ENCODE data around the gene SHMT2.

Gene SHMT2

GRCh38 chr12:57192920-57193319 is 36.6 kb upstream of the SHMT2 start:
- Histone ChIP-seq H3K4me3 (ENCODE audit: insufficient read length, low read depth) (no peak overlapping the region), H3K27me3 (ENCODE audit: insufficient read depth, insufficient read length) (no peaks in the 10 kb centered on the region), H3K36me3 (ENCODE audit: insufficient read depth, insufficient read length, low read length) (peaks cover 100% of the 10 kb centered on the region), H3K4me1 (ENCODE audit: insufficient read depth, insufficient read length) (no peaks in the 10 kb centered on the region), H3K9ac (ENCODE audit: insufficient read length, low read depth) (no peak overlapping the region), H3K9me3 (ENCODE audit: insufficient read depth, low read length) (no peaks in the 10 kb centered on the region)
- no peak for DNase-seq (ENCODE audit: low read depth, low spot score)
- no peak for TF ChIP-seq SUZ12 (IDR thresholded peaks at IDR 0.05; ENCODE audit: extremely low read depth, insufficient read depth, insufficient read length)
- TF ChIP-seq YY1 (IDR thresholded peaks at IDR 0.05; ENCODE audit: insufficient read depth, insufficient read length): no peak
- no peak for TF ChIP-seq ZNF274 (IDR thresholded peaks at IDR 0.05; ENCODE audit: low read depth, low read length)

GRCh38 chr12:57193706-57194245 is 35.7 kb upstream of the SHMT2 start:
- Histone ChIP-seq H3K36me3 (ENCODE audit: insufficient read depth, insufficient read length, low read length) (peaks cover 100% of the 10 kb centered on the region), H3K4me3 (ENCODE audit: insufficient read length, low read depth) (no peak overlapping the region), H3K4me1 (ENCODE audit: insufficient read depth, insufficient read length) (no peaks in the 10 kb centered on the region), H3K27me3 (ENCODE audit: insufficient read depth, insufficient read length) (no peaks in the 10 kb centered on the region), H3K9ac (ENCODE audit: insufficient read length, low read depth) (no peak overlapping the region), H3K9me3 (ENCODE audit: insufficient read depth, low read length) (no peaks in the 10 kb centered on the region)
- TF ChIP-seq YY1 (IDR thresholded peaks at IDR 0.05; ENCODE audit: insufficient read depth, insufficient read length) (no peak), SUZ12 (IDR thresholded peaks at IDR 0.05; ENCODE audit: extremely low read depth, insufficient read depth, insufficient read length) (no peak), ZNF274 (IDR thresholded peaks at IDR 0.05; ENCODE audit: low read depth, low read length) (no peak)
- no peak for DNase-seq (ENCODE audit: low read depth, low spot score)

GRCh38 chr12:57194253-57194652 is 35.3 kb upstream of the SHMT2 start:
- Histone ChIP-seq H3K9ac (ENCODE audit: insufficient read length, low read depth) (no peak overlapping the region), H3K4me1 (ENCODE audit: insufficient read depth, insufficient read length) (no peaks in the 10 kb centered on the region), H3K36me3 (ENCODE audit: insufficient read depth, insufficient read length, low read length) (peaks cover 100% of the 10 kb centered on the region), H3K27me3 (ENCODE audit: insufficient read depth, insufficient read length) (no peaks in the 10 kb centered on the region), H3K4me3 (ENCODE audit: insufficient read length, low read depth) (no peak overlapping the region), H3K9me3 (ENCODE audit: insufficient read depth, low read length) (no peaks in the 10 kb centered on the region)
- TF ChIP-seq YY1 (IDR thresholded peaks at IDR 0.05; ENCODE audit: insufficient read depth, insufficient read length) (no peak), ZNF274 (IDR thresholded peaks at IDR 0.05; ENCODE audit: low read depth, low read length) (no peak), SUZ12 (IDR thresholded peaks at IDR 0.05; ENCODE audit: extremely low read depth, insufficient read depth, insufficient read length) (no peak)
- DNase-seq (ENCODE audit: low read depth, low spot score): no peak

- TF ChIP-seq SUZ12 (IDR thresholded peaks at IDR 0.05; ENCODE audit: extremely low read depth, insufficient read depth, insufficient read length) (no peak), ZNF274 (IDR thresholded peaks at IDR 0.05; ENCODE audit: low read depth, low read length) (no peak), YY1 (IDR thresholded peaks at IDR 0.05; ENCODE audit: insufficient read depth, insufficient read length) (no peak)
Measured at GRCh38 chr12:57195186-57195585, 34.3 kb upstream of the SHMT2 start.

GRCh38 chr12:57195611-57196371 is 33.7 kb upstream of the SHMT2 start:
- no peaks in the 10 kb centered on the region for H3K27me3 ChIP-seq (ENCODE audit: insufficient read depth, insufficient read length)
- no peak for DNase-seq (ENCODE audit: low read depth, low spot score)
- no peak overlapping the region for H3K4me3 ChIP-seq (ENCODE audit: insufficient read length, low read depth)
- no peaks in the 10 kb centered on the region for H3K4me1 ChIP-seq (ENCODE audit: insufficient read depth, insufficient read length)
- no peak overlapping the region for H3K9ac ChIP-seq (ENCODE audit: insufficient read length, low read depth)
- H3K36me3 ChIP-seq (ENCODE audit: insufficient read depth, insufficient read length, low read length): peaks cover 100% of the 10 kb centered on the region
- TF ChIP-seq SUZ12 (IDR thresholded peaks at IDR 0.05; ENCODE audit: extremely low read depth, insufficient read depth, insufficient read length) (no peak), ZNF274 (IDR thresholded peaks at IDR 0.05; ENCODE audit: low read depth, low read length) (no peak), YY1 (IDR thresholded peaks at IDR 0.05; ENCODE audit: insufficient read depth, insufficient read length) (no peak)
- no peaks in the 10 kb centered on the region for H3K9me3 ChIP-seq (ENCODE audit: insufficient read depth, low read length)

More at GRCh38 chr12:57195186-57195585, 34.3 kb upstream of the SHMT2 start:
- no peak for DNase-seq (ENCODE audit: low read depth, low spot score)
- no peak overlapping the region for H3K4me3 ChIP-seq (ENCODE audit: insufficient read length, low read depth)
- peaks cover 100% of the 10 kb centered on the region for H3K36me3 ChIP-seq (ENCODE audit: insufficient read depth, insufficient read length, low read length)
- H3K4me1 ChIP-seq (ENCODE audit: insufficient read depth, insufficient read length): no peaks in the 10 kb centered on the region
- H3K9me3 ChIP-seq (ENCODE audit: insufficient read depth, low read length): no peaks in the 10 kb centered on the region
- no peak overlapping the region for H3K9ac ChIP-seq (ENCODE audit: insufficient read length, low read depth)
- H3K27me3 ChIP-seq (ENCODE audit: insufficient read depth, insufficient read length): no peaks in the 10 kb centered on the region

GRCh38 chr12:57196439-57196838 is 33.1 kb upstream of the SHMT2 start:
- no peak for DNase-seq (ENCODE audit: low read depth, low spot score)
- no peak overlapping the region for H3K9ac ChIP-seq (ENCODE audit: insufficient read length, low read depth)
- no peak overlapping the region for H3K4me3 ChIP-seq (ENCODE audit: insufficient read length, low read depth)
- no peaks in the 10 kb centered on the region for H3K4me1 ChIP-seq (ENCODE audit: insufficient read depth, insufficient read length)
- no peak for TF ChIP-seq ZNF274 (IDR thresholded peaks at IDR 0.05; ENCODE audit: low read depth, low read length)
- peaks cover 100% of the 10 kb centered on the region for H3K36me3 ChIP-seq (ENCODE audit: insufficient read depth, insufficient read length, low read length)
- no peaks in the 10 kb centered on the region for H3K9me3 ChIP-seq (ENCODE audit: insufficient read depth, low read length)
- H3K27me3 ChIP-seq (ENCODE audit: insufficient read depth, insufficient read length): no peaks in the 10 kb centered on the region

GRCh38 chr12:57196956-57197355 is 32.6 kb upstream of the SHMT2 start:
- H3K9me3 ChIP-seq (ENCODE audit: insufficient read depth, low read length): no peaks in the 10 kb centered on the region
- H3K27me3 ChIP-seq (ENCODE audit: insufficient read depth, insufficient read length): no peaks in the 10 kb centered on the region
- TF ChIP-seq ZNF274 (IDR thresholded peaks at IDR 0.05; ENCODE audit: low read depth, low read length) (no peak), SUZ12 (IDR thresholded peaks at IDR 0.05; ENCODE audit: extremely low read depth, insufficient read depth, insufficient read length) (no peak), YY1 (IDR thresholded peaks at IDR 0.05; ENCODE audit: insufficient read depth, insufficient read length) (no peak)
- H3K9ac ChIP-seq (ENCODE audit: insufficient read length, low read depth): no peak overlapping the region
- H3K4me3 ChIP-seq (ENCODE audit: insufficient read length, low read depth): no peak overlapping the region
- no peak for DNase-seq (ENCODE audit: low read depth, low spot score)
- H3K36me3 ChIP-seq (ENCODE audit: insufficient read depth, insufficient read length, low read length): peaks cover 100% of the 10 kb centered on the region
- H3K4me1 ChIP-seq (ENCODE audit: insufficient read depth, insufficient read length): no peaks in the 10 kb centered on the region

All from NT2/D1 (cell line).